Testis (tissue), 2 donors: ENCODE data around the gene TMEM109.

ENCODE experiments used
- CTCF ChIP-seq, 3 experiments: fragments of 450-650 bp in 2 of 3; fragments of 200-600 bp in 1 of 3; sonication (generic) in 1 of 3; IDR thresholded peaks; one replicate each; pipeline ENCODE4 v1.5.1; 2016 to 2019; ENCODE audit warnings: antibody characterized with exemption in 3 of 3, mild to moderate bottlenecking in 2 of 3, moderate library complexity in 1 of 3
- POLR2A ChIP-seq: fragments of 450-650 bp; IDR thresholded peaks from one replicate; pipeline ENCODE4 v1.6.1; 2017; ENCODE audit warnings: antibody characterized with exemption, mild to moderate bottlenecking, moderate library complexity

GRCh38 chr11:60964801-60965200 lies 50.8 kb downstream of the TMEM109 start:
- TF ChIP-seq CTCF (IDR thresholded peaks at IDR 0.05) (no peak), POLR2A (no peak)
